K562 (cell line): Measurements from ENCODE around the gene GFOD2. TPM values are rescaled to one million over a fixed set of nuclear protein-coding genes. Genes with fewer than 3 reads are reported as not detected.

ENCODE experiments used
- E2F1 ChIP-seq: sonication (generic); formaldehyde crosslinking; IDR thresholded peaks from 2 replicates; pipeline ENCODE4 v1.8.1; 2023; ENCODE audit warnings: mild to moderate bottlenecking, missing genetic modification reagents, moderate library complexity
- EZH2 ChIP-seq: IDR thresholded peaks from 2 replicates; pipeline ENCODE4 v1.6.1; 2012; ENCODE audit warnings: low read depth, mild to moderate bottlenecking, inconsistent platforms, low read length, borderline replicate concordance
- HLTF ChIP-seq: fragments of 450-650 bp; IDR thresholded peaks from 2 replicates; pipeline ENCODE4 v1.6.1; 2016
- KDM1A ChIP-seq, 2 experiments: fragments of 450-650 bp; IDR thresholded peaks; 2 replicates each; pipeline ENCODE4 v1.6.1; 2016; ENCODE audit warnings: mild to moderate bottlenecking in 2 of 2
- MEIS2 ChIP-seq: fragments of 450-650 bp; IDR thresholded peaks from 2 replicates; pipeline ENCODE4 v1.6.1; 2014; ENCODE audit warnings: mild to moderate bottlenecking; ENCODE audit not compliant: partially characterized antibody
- MXI1 ChIP-seq: IDR thresholded peaks from 2 replicates; pipeline ENCODE4 v1.6.1; 2011; ENCODE audit warnings: low read depth, mild to moderate bottlenecking, improper control_type of control experiment, low read length
- NFRKB ChIP-seq: fragments of 450-650 bp; IDR thresholded peaks from 2 replicates; pipeline ENCODE4 v1.6.1; 2016; ENCODE audit warnings: low read depth
- NFXL1 ChIP-seq: fragments of 450-650 bp; formaldehyde crosslinking; IDR thresholded peaks from 2 replicates; pipeline ENCODE4 v1.4.0; 2021; ENCODE audit warnings: mild to moderate bottlenecking
- PATZ1 ChIP-seq: fragments of 250-450 bp; sonication (Bioruptor Pico); IDR thresholded peaks from 2 replicates; pipeline ENCODE4 v1.5.0; 2020; ENCODE audit warnings: mild to moderate bottlenecking, borderline replicate concordance
- RB1 ChIP-seq: fragments of 450-650 bp; IDR thresholded peaks from 2 replicates; pipeline ENCODE4 v1.6.1; 2017; ENCODE audit warnings: low read depth, mild to moderate bottlenecking
- RBM25 ChIP-seq: fragments of 200-400 bp; formaldehyde crosslinking; IDR thresholded peaks from 2 replicates; pipeline ENCODE4 v1.6.1; 2018; ENCODE audit warnings: low read length, low read depth, moderate library complexity; ENCODE audit not compliant: severe bottlenecking
- SREBF2 ChIP-seq: sonication (generic); formaldehyde crosslinking; IDR thresholded peaks from 2 replicates; pipeline ENCODE4 v1.4.0; 2020; ENCODE audit warnings: mild to moderate bottlenecking, missing genetic modification reagents
- TEAD4 ChIP-seq, 2 experiments: sonication (generic) in 1 of 2; formaldehyde crosslinking in 1 of 2; IDR thresholded peaks; 2 replicates each; pipeline versions ENCODE4 v1.6.1 to v1.8.0; 2012 to 2022; ENCODE audit warnings: borderline replicate concordance in 1 of 2, inconsistent platforms in 1 of 2, low read length in 1 of 2, mild to moderate bottlenecking in 1 of 2, missing genetic modification reagents in 1 of 2
- TFAP4 ChIP-seq: sonication (generic); formaldehyde crosslinking; IDR thresholded peaks from 2 replicates; pipeline ENCODE4 v1.8.0; 2022; ENCODE audit warnings: missing genetic modification reagents, mild to moderate bottlenecking, moderate library complexity, borderline replicate concordance
- UBTF ChIP-seq, 2 experiments: IDR thresholded peaks; 2 replicates each; pipeline ENCODE4 v1.6.1; 2012; ENCODE audit warnings: improper control_type of control experiment in 2 of 2, low read depth in 2 of 2, low read length in 2 of 2, borderline replicate concordance in 1 of 2
- ZFPM2 ChIP-seq: fragments of 250-450 bp; sonication (Bioruptor Pico); IDR thresholded peaks from 2 replicates; pipeline ENCODE4 v1.5.1; 2022; ENCODE audit warnings: mild to moderate bottlenecking
- ZNF133 ChIP-seq: fragments of 250-450 bp; sonication (Bioruptor Pico); IDR thresholded peaks from 2 replicates; pipeline ENCODE4 v1.4.0; 2020; ENCODE audit warnings: mild to moderate bottlenecking
- ZNF316 ChIP-seq: fragments of 450-650 bp; IDR thresholded peaks from 2 replicates; pipeline ENCODE4 v1.6.1; 2016
- ZNF449 ChIP-seq: fragments of 250-450 bp; sonication (Bioruptor Pico); IDR thresholded peaks from 2 replicates; pipeline ENCODE4 v1.8.0; 2022; ENCODE audit warnings: moderate library complexity, mild to moderate bottlenecking, inconsistent platforms
- ZNF699 ChIP-seq: fragments of 250-450 bp; sonication (Bioruptor Pico); IDR thresholded peaks from 2 replicates; pipeline ENCODE4 v1.8.0; 2021; ENCODE audit warnings: mild to moderate bottlenecking, moderate library complexity; ENCODE audit not compliant: insufficient replicate concordance
- ZNF766 ChIP-seq: fragments of 200-800 bp; sonication (Bioruptor generic); conservative IDR thresholded peaks from 2 replicates; pipeline ENCODE4 v1.6.1; 2016; ENCODE audit warnings: missing genetic modification characterization, missing compliant biosample characterization
- polyA plus RNA-seq, 8 experiments: library from polyadenylated mRNA; depleted of rRNA in 4 of 8; stranded (reverse) in 5 of 8; unstranded in 3 of 8; fragments of >200 nt; fragmentation: Nextera tagmentation in 2 of 8; fragmentation: Illumina TruSeq in 1 of 8; extraction: Ambion mirVana in 2 of 8; extraction: Trizol in 1 of 8; gene quantifications; 2 replicates each; pipeline versions ENCODE4 v1.2.1 to v1.2.3, GENCODE V29; 2011 to 2014; ENCODE audit warnings: inconsistent platforms in 1 of 8, missing spikeins in 1 of 8
- total RNA-seq, 7 experiments: library from RNA; depleted of rRNA in 6 of 7; stranded (reverse); fragments of >200 nt in 6 of 7; fragmentation: Illumina TruSeq in 2 of 7; extraction: Trizol in 2 of 7; gene quantifications; 2 replicates each; pipeline versions ENCODE4 v1.2.1 to v1.2.3, GENCODE V29; 2011 to 2021; ENCODE audit warnings: low replicate concordance in 1 of 7

GFOD2 gene
- total and polyA plus RNA-seq, 9 of the 15 experiments (the other 6 are each of a cell fraction or from before 2014, with no cell fraction given): 1.9 to 15.8 (median 11.1) TPM

- TF ChIP-seq UBTF (IDR thresholded peaks at IDR 0.05; ENCODE audit: borderline replicate concordance in 1 of 2, low read depth in 2 of 2, low read length in 2 of 2) (no peak), E2F1 (CRISPR knock-in tag) (no peak), TEAD4 (IDR thresholded peaks at IDR 0.05; ENCODE audit: low read length) (0 out of 2 replicates have a peak, but pooled peaks have one; percentile 7), TEAD4 (CRISPR knock-in tag; IDR thresholded peaks at IDR 0.05; ENCODE audit: borderline replicate concordance) (no peak), ZNF449 (no peak), ZNF766 (CRISPR knock-in tag) (no peak), MXI1 (no peak), ZFPM2 (CRISPR knock-in tag) (no peak), RBM25 (no peak), EZH2 (no peak), PATZ1 (CRISPR knock-in tag) (no peak), NFXL1 (CRISPR knock-in tag) (no peak), ZNF133 (no peak), MEIS2 (no peak), NFRKB (no peak), RB1 (peak; percentile 58; the same call in 1 of the 2 replicates), ZNF699 (no peak), HLTF (no peak), KDM1A (IDR thresholded peaks at IDR 0.05) (peak in 1 of 2 experiments; percentile 24; a peak in 1 of 4 replicates), ZNF316 (no peak), SREBF2 (CRISPR knock-in tag) (peak; percentile 66; the same call in 1 of the 2 replicates), TFAP4 (CRISPR knock-in tag) (peak; percentile 55; the same call in 1 of the 2 replicates)
These were observed 58.5 kb downstream of the GFOD2 start, which contains the start of gene PARD6A (continued) for GRCh38 chr16:67660564-67661028.
